Measurements from ENCODE around the gene KBTBD2.
"Not testable (repeated sequence)": the region's sequence is repeated elsewhere in the genome, so short reads cannot be mapped to it uniquely, and the experiment has no call there.

The KBTBD2 gene

GRCh38 chr7:32855837-32856775 lies 35.5 kb downstream of the KBTBD2 start:
- DNase-seq = not testable (repeated sequence)

- not testable (repeated sequence) for DNase-seq
Observed at GRCh38 chr7:32850654-32851053, 40.9 kb downstream of the KBTBD2 start.

- not testable (repeated sequence) for DNase-seq
Observed at GRCh38 chr7:32848655-32849054, 42.9 kb downstream of the KBTBD2 start.

- peak; percentile 30 for DNase-seq
Observed at GRCh38 chr7:32846630-32847225, 44.8 kb downstream of the KBTBD2 start.

GRCh38 chr7:32844748-32845147 lies 46.8 kb downstream of the KBTBD2 start:
- DNase-seq = not testable (repeated sequence)

GRCh38 chr7:32843763-32844162 lies 47.8 kb downstream of the KBTBD2 start:
- DNase-seq = not testable (repeated sequence)

GRCh38 chr7:32839846-32840245 lies 51.7 kb downstream of the KBTBD2 start:
- not testable (repeated sequence) for DNase-seq

GRCh38 chr7:32828996-32829752 lies 62.4 kb downstream of the KBTBD2 start:
- not testable (repeated sequence) for DNase-seq

All from right kidney (tissue), 1 donor.